Activated CD8-positive, alpha-beta memory T cell treated with anti-CD3 and anti-CD28 coated beads, Interleukin-2, amount 10 ng/mL, durations not matched to agents 7 days and 5 days (primary cell): Measurements from ENCODE around the gene DDC. TPM values are rescaled to one million over a fixed set of nuclear protein-coding genes. Genes with fewer than 3 reads are reported as not detected.

Experiments
- ATAC-seq: fragments of 150-1000 bp; cut with Tn5 transposase; one replicate; pipeline ENCODE4 v1.10.0; 2021; ENCODE audit warnings: moderate library complexity
- CTCF ChIA-PET: fragments of 350-600 bp; sonication (Branson Sonifier 250); formaldehyde crosslinking; loops from one replicate; lab custom pipeline; 2021; ENCODE audit warnings: antibody characterized with exemption; lab: Charles Lee
- DNase-seq: peaks from one replicate; pipeline ENCODE4 v3.0.0-alpha.2; 2020
- H3K27ac Mint-ChIP-seq: one replicate; pipeline ENCODE4 v1.8.0; 2021; ENCODE audit warnings: mild to moderate bottlenecking, mixed read lengths
- H3K27me3 Mint-ChIP-seq: one replicate; pipeline ENCODE4 v1.8.0; 2021; ENCODE audit warnings: mixed read lengths
- H3K36me3 Mint-ChIP-seq: one replicate; pipeline ENCODE4 v1.8.0; 2021; ENCODE audit warnings: mild to moderate bottlenecking, mixed read lengths
- H3K4me1 Mint-ChIP-seq: one replicate; pipeline ENCODE4 v1.8.0; 2021; ENCODE audit warnings: mixed read lengths
- H3K4me3 Mint-ChIP-seq: one replicate; pipeline ENCODE4 v1.8.0; 2021; ENCODE audit warnings: mild to moderate bottlenecking, moderate library complexity, mixed read lengths
- H3K9me3 Mint-ChIP-seq: one replicate; pipeline ENCODE4 v1.8.0; 2022; ENCODE audit warnings: low read depth, mixed read lengths
- total RNA-seq, 2 experiments: library from RNA; stranded (reverse); gene quantifications; one replicate each; pipeline ENCODE4 v1.2.3, GENCODE V29; 2021

The DDC gene
- not detected for total RNA-seq

- H3K9me3 Mint-ChIP-seq = no peaks in the 10 kb centered on the region
- ATAC-seq (no peak), DNase-seq (no peak)
- no peak within 1 kb of the TSS for H3K27ac Mint-ChIP-seq
- H3K4me1 Mint-ChIP-seq = no peaks in the 10 kb centered on the region
- CTCF ChIA-PET = no interaction called here
- peaks cover 25% of the 10 kb centered on the region for H3K27me3 Mint-ChIP-seq
- no peaks in the 10 kb centered on the region for H3K36me3 Mint-ChIP-seq
- H3K4me3 Mint-ChIP-seq = no peak within 1 kb of the TSS
Observed at GRCh38 chr7:50564640-50565558, at the start of gene DDC. Gene DDC (minus strand): TSS chr7:50565405. CDS start chr7:50544085, 21,320 bp downstream.

DNA sequence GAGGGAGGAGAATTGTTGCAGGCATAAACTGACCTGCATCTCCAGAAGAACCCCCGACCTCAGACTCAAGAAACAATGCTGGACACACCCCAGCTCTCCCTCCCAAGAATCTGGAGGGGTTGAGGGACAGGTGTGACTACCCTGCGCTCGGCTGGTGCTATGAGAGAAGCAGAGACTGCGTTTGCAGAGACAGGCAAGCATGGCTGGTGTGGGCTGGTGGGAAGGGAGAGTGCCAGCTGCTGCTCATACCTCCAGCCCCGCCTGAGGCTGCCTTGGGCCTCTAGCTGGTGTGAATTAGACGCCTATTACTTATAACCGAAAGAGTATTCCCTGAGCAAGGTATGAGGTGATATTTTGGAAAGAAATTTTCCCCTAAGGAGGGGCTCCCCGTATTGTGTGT, 48.3 kb upstream of the DDC start:
- Mint-ChIP-seq H3K27me3 (peaks cover 28% of the 10 kb centered on the region), H3K4me3 (no peak overlapping the region), H3K9me3 (no peaks in the 10 kb centered on the region)

GRCh38 chr7:50612704-50613103, 47.5 kb upstream of the DDC start:
- ATAC-seq (no peak), DNase-seq (no peak)
- peaks cover 22% of the 10 kb centered on the region for H3K27me3 Mint-ChIP-seq
- H3K36me3 Mint-ChIP-seq = peaks cover 4% of the 10 kb centered on the region
- CTCF ChIA-PET = interaction anchor here (1.1 to 7.0 kb wide), 8 partner anchors 17 to 520 kb away, joined by 3 to 60 read pairs (median 6); partner anchors contain the start of genes FIGNL1 and ZPBP
- no peak overlapping the region for H3K4me3 Mint-ChIP-seq
- H3K27ac Mint-ChIP-seq = peak overlapping the region; percentile 1
- H3K9me3 Mint-ChIP-seq = no peaks in the 10 kb centered on the region
- peaks cover 52% of the 10 kb centered on the region for H3K4me1 Mint-ChIP-seq

More for the DNA sequence above, 48.3 kb upstream of the DDC start:
- CTCF ChIA-PET = interaction anchor here (1.7 to 7.0 kb wide), 5 partner anchors 16 to 527 kb away, joined by 6 to 60 read pairs (median 6); no protein-coding TSS in a partner anchor
- ATAC-seq (no peak), DNase-seq (no peak)
- peaks cover 44% of the 10 kb centered on the region for H3K4me1 Mint-ChIP-seq
- H3K36me3 Mint-ChIP-seq = peaks cover 1% of the 10 kb centered on the region
- no peak overlapping the region for H3K27ac Mint-ChIP-seq

- peaks cover 6% of the 10 kb centered on the region for H3K36me3 Mint-ChIP-seq
- H3K27me3 Mint-ChIP-seq = peaks cover 21% of the 10 kb centered on the region
- DNase-seq = peak; percentile 89
- peak overlapping the region; percentile 67 for H3K27ac Mint-ChIP-seq
- H3K4me3 Mint-ChIP-seq = no peak overlapping the region
- peak; percentile 78 for ATAC-seq
- peaks cover 55% of the 10 kb centered on the region for H3K4me1 Mint-ChIP-seq
- no peaks in the 10 kb centered on the region for H3K9me3 Mint-ChIP-seq
- CTCF ChIA-PET = interaction anchor here (0.7 to 2.1 kb wide), 7 partner anchors 15 to 530 kb away, joined by 3 to 6 read pairs (median 4); no protein-coding TSS in a partner anchor
Observed at GRCh38 chr7:50610521-50611277, 45.5 kb upstream of the DDC start.

GRCh38 chr7:50608196-50608906, 43.1 kb upstream of the DDC start:
- DNase-seq = peak; percentile 37
- Mint-ChIP-seq H3K27ac (peak overlapping the region; percentile 78), H3K36me3 (peaks cover 6% of the 10 kb centered on the region), H3K4me1 (peaks cover 42% of the 10 kb centered on the region), H3K9me3 (no peaks in the 10 kb centered on the region), H3K27me3 (peaks cover 19% of the 10 kb centered on the region), H3K4me3 (peak overlapping the region; percentile 46)
- CTCF ChIA-PET = interaction anchor here (0.9 to 4.3 kb wide), 10 partner anchors 10 to 190 kb away, joined by 3 to 15 read pairs (median 4); no protein-coding TSS in a partner anchor
- peak; percentile 73 for ATAC-seq

DNA sequence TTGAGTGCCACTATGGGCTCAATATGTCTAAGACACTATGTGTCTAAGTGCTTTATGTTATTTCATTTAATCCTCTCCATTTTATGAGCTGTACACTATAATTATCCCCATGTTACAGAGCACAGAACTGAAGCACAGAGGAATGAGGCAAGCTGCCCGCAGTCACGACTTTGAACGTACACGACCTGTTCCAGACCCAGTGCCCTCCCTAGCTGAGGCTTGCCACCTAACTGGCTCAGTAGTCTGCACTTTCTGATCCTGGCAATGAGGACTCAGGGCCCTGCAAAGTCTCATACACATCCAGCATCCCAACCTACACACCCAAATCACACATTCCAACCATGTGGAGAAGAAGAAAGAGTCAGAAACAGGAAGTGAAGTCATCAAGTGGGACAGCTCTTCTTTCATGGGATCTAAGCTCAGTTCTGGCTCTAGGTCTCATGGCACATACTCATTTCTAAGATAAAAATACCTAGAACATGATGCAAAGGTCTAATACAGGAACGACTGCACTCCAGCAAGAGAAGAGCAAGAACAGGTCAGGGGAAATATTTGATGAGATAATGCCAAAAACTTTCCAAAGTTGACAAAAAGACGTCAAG, 42.4 kb upstream of the DDC start:
- H3K36me3 Mint-ChIP-seq = peaks cover 6% of the 10 kb centered on the region
- DNase-seq (peak; percentile 36), ATAC-seq (no peak)
- no peaks in the 10 kb centered on the region for H3K9me3 Mint-ChIP-seq
- H3K27ac Mint-ChIP-seq = peak overlapping the region; percentile 78
- CTCF ChIA-PET = interaction anchor here (0.8 to 4.3 kb wide), 10 partner anchors 9 to 190 kb away, joined by 3 to 15 read pairs (median 3); no protein-coding TSS in a partner anchor
- H3K4me3 Mint-ChIP-seq = peak overlapping the region; percentile 46
- H3K27me3 Mint-ChIP-seq = peaks cover 13% of the 10 kb centered on the region
- H3K4me1 Mint-ChIP-seq = peaks cover 40% of the 10 kb centered on the region

- no peak for ATAC-seq
- Mint-ChIP-seq H3K4me1 (peaks cover 28% of the 10 kb centered on the region), H3K27ac (no peak overlapping the region), H3K9me3 (no peaks in the 10 kb centered on the region), H3K27me3 (peaks cover 4% of the 10 kb centered on the region), H3K4me3 (no peak overlapping the region), H3K36me3 (peaks cover 5% of the 10 kb centered on the region)
- CTCF ChIA-PET = interaction anchor here (4.3 kb wide), 1 partner anchor 28 kb away, joined by 15 read pairs; no protein-coding TSS in a partner anchor
- DNase-seq = no peak
Observed at GRCh38 chr7:50605059-50605458, 39.9 kb upstream of the DDC start.

DNA sequence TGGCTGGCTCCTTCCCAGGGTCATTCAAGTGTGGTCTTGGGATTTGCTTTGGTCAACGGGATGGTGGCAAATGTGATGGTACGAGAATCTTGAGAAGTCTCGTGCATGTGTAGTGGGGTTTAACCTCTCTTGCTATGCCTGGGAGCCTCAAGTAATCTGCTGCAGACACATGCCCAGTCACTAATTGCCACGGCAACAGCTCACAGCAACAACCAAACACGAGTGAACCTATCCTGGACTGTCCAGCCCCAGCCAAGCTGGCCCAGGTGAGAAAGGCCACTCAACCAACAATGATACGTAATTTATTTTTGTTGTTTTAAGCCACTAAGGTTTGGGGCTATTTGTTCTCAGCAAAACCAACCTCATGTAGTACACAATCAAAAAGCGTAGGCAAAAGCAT, 38.1 kb upstream of the DDC start:
- H3K27ac Mint-ChIP-seq = no peak overlapping the region

DNA sequence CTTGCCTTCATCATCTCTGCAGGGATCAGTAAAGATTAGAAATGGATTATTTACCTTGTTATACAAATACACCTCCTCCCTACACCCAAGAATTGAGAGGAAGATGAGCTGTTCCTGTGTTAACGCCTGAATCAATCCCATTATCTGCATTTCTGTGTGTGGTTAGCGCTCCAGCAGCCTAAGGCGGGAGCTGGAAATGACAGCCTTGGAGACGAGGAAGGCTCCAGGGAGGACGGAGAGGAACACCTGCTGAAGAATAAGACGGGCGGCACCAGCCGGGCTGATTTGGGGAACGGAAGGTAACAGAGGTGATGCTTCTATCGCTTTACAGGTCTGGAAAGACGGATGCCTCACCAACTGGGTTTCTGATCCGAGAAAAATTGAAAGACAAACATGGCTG, 34.2 kb upstream of the DDC start:
- Mint-ChIP-seq H3K36me3 (peaks cover 3% of the 10 kb centered on the region), H3K9me3 (no peaks in the 10 kb centered on the region), H3K27me3 (peaks cover 4% of the 10 kb centered on the region), H3K27ac (no peak overlapping the region), H3K4me3 (no peak overlapping the region), H3K4me1 (peaks cover 38% of the 10 kb centered on the region)
- CTCF ChIA-PET = interaction anchor here (1.4 to 1.9 kb wide), 2 partner anchors 9 to 131 kb away, joined by 5 read pairs; no protein-coding TSS in a partner anchor
- ATAC-seq (no peak), DNase-seq (no peak)

More for the DNA sequence above, 38.1 kb upstream of the DDC start:
- H3K36me3 Mint-ChIP-seq = peaks cover 4% of the 10 kb centered on the region
- peaks cover 19% of the 10 kb centered on the region for H3K4me1 Mint-ChIP-seq
- CTCF ChIA-PET = interaction anchor here (0.8 to 2.0 kb wide), 4 partner anchors 10 to 136 kb away, joined by 3 to 6 read pairs (median 3); no protein-coding TSS in a partner anchor
- no peaks in the 10 kb centered on the region for H3K9me3 Mint-ChIP-seq
- ATAC-seq (no peak), DNase-seq (no peak)
- no peak overlapping the region for H3K4me3 Mint-ChIP-seq
- peaks cover 4% of the 10 kb centered on the region for H3K27me3 Mint-ChIP-seq

- ATAC-seq = no peak
- H3K4me1 Mint-ChIP-seq = peaks cover 45% of the 10 kb centered on the region
- no peak for DNase-seq
- no peak overlapping the region for H3K4me3 Mint-ChIP-seq
- H3K27ac Mint-ChIP-seq = no peak overlapping the region
- H3K9me3 Mint-ChIP-seq = no peaks in the 10 kb centered on the region
- peaks cover 3% of the 10 kb centered on the region for H3K36me3 Mint-ChIP-seq
- CTCF ChIA-PET = interaction anchor here (1.1 to 5.0 kb wide), 4 partner anchors 9 to 131 kb away, joined by 4 to 23 read pairs (median 5); no protein-coding TSS in a partner anchor
- H3K27me3 Mint-ChIP-seq = peaks cover 4% of the 10 kb centered on the region
Observed at GRCh38 chr7:50598460-50599343, 33.5 kb upstream of the DDC start.

GRCh38 chr7:50596484-50596883, 31.3 kb upstream of the DDC start:
- no peak overlapping the region for H3K4me3 Mint-ChIP-seq
- no peaks in the 10 kb centered on the region for H3K9me3 Mint-ChIP-seq
- no peak overlapping the region for H3K27ac Mint-ChIP-seq
- H3K27me3 Mint-ChIP-seq = peaks cover 4% of the 10 kb centered on the region
- no peak for DNase-seq
- peaks cover 5% of the 10 kb centered on the region for H3K36me3 Mint-ChIP-seq
- no peak for ATAC-seq
- CTCF ChIA-PET = interaction anchor here (1.0 to 5.0 kb wide), 7 partner anchors 11 to 503 kb away, joined by 3 to 23 read pairs (median 4); partner anchors contain the start of gene ZPBP
- H3K4me1 Mint-ChIP-seq = peaks cover 56% of the 10 kb centered on the region
